ENCODE results near the gene UBE4B. TPM values are rescaled to one million over a fixed set of nuclear protein-coding genes. Genes with fewer than 3 reads are reported as not detected.

UBE4B gene
- total RNA-seq, 1 experiment from 2014 or later, result 31.2 TPM

- no peaks in the 10 kb centered on the region for H3K27me3 Mint-ChIP-seq (ENCODE audit: insufficient read depth, unreplicated experiment)
- peaks cover 4% of the 10 kb centered on the region for H3K36me3 Mint-ChIP-seq (ENCODE audit: insufficient read depth, unreplicated experiment)
- peaks cover 18% of the 10 kb centered on the region for H3K4me1 Mint-ChIP-seq (ENCODE audit: insufficient read depth, unreplicated experiment)
- TF ChIP-seq CTCF (IDR thresholded peaks at IDR 0.05; ENCODE audit: unreplicated experiment), result no peak
- H3K4me3 Mint-ChIP-seq (ENCODE audit: unreplicated experiment), result no peak overlapping the region
- no peak overlapping the region for H3K27ac Mint-ChIP-seq (ENCODE audit: low read depth, unreplicated experiment)
- ChIA-PET POLR2A (no interaction called here), CTCF (no interaction called here)
- BruUV-seq (replicated peaks), result no TSS peak
- no peaks in the 10 kb centered on the region for H3K9me3 Mint-ChIP-seq (ENCODE audit: unreplicated experiment)
- intact Hi-C loops (cut with micrococcal nuclease), result no loop called here
- no peak for DNase-seq (ENCODE audit: unreplicated experiment)
Observed at GRCh38 chr1:10087210-10087609, 54.5 kb downstream of the UBE4B start.

- CTCF ChIA-PET, result interaction anchor here (0.5 to 0.6 kb wide), 2 partner anchors 173 to 316 kb away, joined by 3 read pairs; no protein-coding TSS in a partner anchor
- BruUV-seq (replicated peaks), result no TSS peak
- Mint-ChIP-seq H3K27ac (ENCODE audit: low read depth, unreplicated experiment) (no peak overlapping the region), H3K4me1 (ENCODE audit: insufficient read depth, unreplicated experiment) (peaks cover 7% of the 10 kb centered on the region), H3K4me3 (ENCODE audit: unreplicated experiment) (no peak overlapping the region), H3K9me3 (ENCODE audit: unreplicated experiment) (no peaks in the 10 kb centered on the region), H3K27me3 (ENCODE audit: insufficient read depth, unreplicated experiment) (no peaks in the 10 kb centered on the region), H3K36me3 (ENCODE audit: insufficient read depth, unreplicated experiment) (peaks cover 66% of the 10 kb centered on the region)
- POLR2A ChIA-PET, result no interaction called here
- no peak for DNase-seq (ENCODE audit: unreplicated experiment)
- no peak for TF ChIP-seq CTCF (IDR thresholded peaks at IDR 0.05; ENCODE audit: unreplicated experiment)
- intact Hi-C loops (cut with micrococcal nuclease), result no loop called here
Observed at GRCh38 chr1:10101929-10102328, 69.2 kb downstream of the UBE4B start.

- Mint-ChIP-seq H3K9me3 (ENCODE audit: unreplicated experiment) (no peaks in the 10 kb centered on the region), H3K4me3 (ENCODE audit: unreplicated experiment) (no peak overlapping the region), H3K4me1 (ENCODE audit: insufficient read depth, unreplicated experiment) (peaks cover 14% of the 10 kb centered on the region), H3K27me3 (ENCODE audit: insufficient read depth, unreplicated experiment) (no peaks in the 10 kb centered on the region), H3K27ac (ENCODE audit: low read depth, unreplicated experiment) (no peak overlapping the region), H3K36me3 (ENCODE audit: insufficient read depth, unreplicated experiment) (peaks cover 66% of the 10 kb centered on the region)
- POLR2A ChIA-PET, result interaction anchor here (0.6 kb wide), 1 partner anchor 60 kb away, joined by 3 read pairs; no protein-coding TSS in a partner anchor
- intact Hi-C loops (cut with micrococcal nuclease), result no loop called here
- TF ChIP-seq CTCF (IDR thresholded peaks at IDR 0.05; ENCODE audit: unreplicated experiment), result no peak
- CTCF ChIA-PET, result no interaction called here
- no peak for DNase-seq (ENCODE audit: unreplicated experiment)
- no TSS peak for BruUV-seq (replicated peaks)
Observed at GRCh38 chr1:10103193-10103592, 70.4 kb downstream of the UBE4B start.

- Mint-ChIP-seq H3K4me3 (ENCODE audit: unreplicated experiment) (no peak overlapping the region), H3K4me1 (ENCODE audit: insufficient read depth, unreplicated experiment) (peaks cover 20% of the 10 kb centered on the region), H3K27me3 (ENCODE audit: insufficient read depth, unreplicated experiment) (no peaks in the 10 kb centered on the region), H3K36me3 (ENCODE audit: insufficient read depth, unreplicated experiment) (peaks cover 72% of the 10 kb centered on the region), H3K9me3 (ENCODE audit: unreplicated experiment) (no peaks in the 10 kb centered on the region), H3K27ac (ENCODE audit: low read depth, unreplicated experiment) (no peak overlapping the region)
- CTCF ChIA-PET, result no interaction called here
- no peak for DNase-seq (ENCODE audit: unreplicated experiment)
- POLR2A ChIA-PET, result interaction anchor here (0.6 to 1.2 kb wide), 2 partner anchors 41 to 54 kb away, joined by 3 read pairs; no protein-coding TSS in a partner anchor
- intact Hi-C loops (cut with micrococcal nuclease), result loop anchor here (5.0 kb wide), 1 partner anchor 73 kb away; the partner anchor contains the start of gene UBE4B
- BruUV-seq (replicated peaks), result no TSS peak
- no peak for TF ChIP-seq CTCF (IDR thresholded peaks at IDR 0.05; ENCODE audit: unreplicated experiment)
Observed at GRCh38 chr1:10104834-10105233, 72.1 kb downstream of the UBE4B start.

Data from MCF 10A (cell line).